SKM-1 (cell line): ENCODE results near the gene RANBP3.

ENCODE experiments used
- DNase-seq: peaks from one replicate; lab custom pipeline; 2025; ENCODE audit not compliant: unreplicated experiment; lab: John Stamatoyannopoulos, UW

RANBP3 gene

DNA sequence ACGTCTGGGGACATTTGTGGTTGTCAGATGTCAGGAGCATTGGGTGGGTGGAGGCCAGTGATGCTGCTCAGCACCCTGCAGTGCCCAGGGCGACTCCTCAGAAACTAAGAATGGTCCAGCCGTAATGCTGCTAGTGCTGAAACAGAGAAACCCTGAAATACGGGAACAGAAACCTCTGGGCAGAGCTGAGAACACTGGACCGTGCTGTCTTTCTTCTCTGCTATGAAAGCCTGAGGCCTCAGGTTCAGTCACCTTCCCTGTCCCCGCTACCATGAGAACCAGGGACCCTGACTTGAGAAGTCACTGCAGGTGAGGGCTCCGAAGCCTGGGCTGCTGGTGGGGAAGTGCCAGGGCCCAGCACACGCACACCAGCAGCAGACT, 50.5 kb downstream of the RANBP3 start:
- DNase-seq: no peak

GRCh38 chr19:5926641-5927440, 51.1 kb downstream of the RANBP3 start:
- no peak for DNase-seq

GRCh38 chr19:5925830-5926427, 52.0 kb downstream of the RANBP3 start:
- no peak for DNase-seq

DNA sequence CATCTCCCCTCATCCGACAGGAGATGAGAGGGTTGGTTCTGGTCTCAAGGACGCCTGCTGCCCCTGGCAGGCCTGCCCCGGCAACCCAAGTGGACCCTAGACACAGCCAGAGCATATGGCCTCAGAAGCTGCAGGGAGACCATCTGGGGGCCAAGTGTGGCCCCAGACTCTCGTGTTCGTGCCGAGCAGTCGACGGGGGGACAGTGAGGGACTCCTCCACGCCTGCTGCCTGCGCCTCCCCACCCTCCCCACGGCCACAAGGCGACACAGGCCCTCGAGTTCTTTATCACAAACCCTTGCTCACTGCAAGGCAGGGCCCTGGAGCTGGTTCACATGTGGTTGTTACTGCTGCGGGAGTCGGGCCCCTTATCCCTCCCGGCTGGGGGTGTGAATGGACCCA, 54.6 kb downstream of the RANBP3 start:
- no peak for DNase-seq

GRCh38 chr19:5922161-5922545, 55.8 kb downstream of the RANBP3 start:
- DNase-seq: no peak

DNA sequence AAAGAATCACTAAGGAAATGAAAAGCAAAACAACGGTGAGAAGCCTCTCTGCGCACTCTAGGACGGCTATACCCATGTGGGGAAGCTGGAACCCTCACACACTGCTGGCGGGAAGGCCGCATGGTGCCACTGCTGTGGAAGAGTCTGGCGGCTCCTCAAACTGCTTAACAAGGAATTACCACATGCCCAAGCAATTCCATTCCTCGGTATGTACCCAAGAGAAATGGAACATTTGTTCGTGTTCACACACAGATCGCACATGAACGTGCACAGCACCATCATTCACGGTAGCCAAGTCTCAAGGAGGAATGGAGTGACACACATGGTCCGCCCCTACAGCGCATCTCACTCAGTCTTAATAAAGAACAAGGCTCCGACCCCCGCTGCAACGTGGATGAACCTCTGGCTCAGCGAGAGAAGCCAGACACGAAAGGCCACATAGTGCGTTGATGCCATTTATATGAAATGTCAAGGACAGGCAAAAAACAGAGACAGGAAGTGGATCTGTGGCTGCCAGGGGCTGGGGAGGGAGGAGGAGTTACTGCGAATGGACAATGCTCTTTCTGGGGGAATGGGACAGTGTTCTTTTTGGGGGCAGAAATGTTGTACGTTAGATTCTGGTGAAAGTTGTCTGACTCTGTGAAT, 56.3 kb downstream of the RANBP3 start:
- DNase-seq: no peak

GRCh38 chr19:5918463-5919079, 59.4 kb downstream of the RANBP3 start:
- DNase-seq: no peak

DNA sequence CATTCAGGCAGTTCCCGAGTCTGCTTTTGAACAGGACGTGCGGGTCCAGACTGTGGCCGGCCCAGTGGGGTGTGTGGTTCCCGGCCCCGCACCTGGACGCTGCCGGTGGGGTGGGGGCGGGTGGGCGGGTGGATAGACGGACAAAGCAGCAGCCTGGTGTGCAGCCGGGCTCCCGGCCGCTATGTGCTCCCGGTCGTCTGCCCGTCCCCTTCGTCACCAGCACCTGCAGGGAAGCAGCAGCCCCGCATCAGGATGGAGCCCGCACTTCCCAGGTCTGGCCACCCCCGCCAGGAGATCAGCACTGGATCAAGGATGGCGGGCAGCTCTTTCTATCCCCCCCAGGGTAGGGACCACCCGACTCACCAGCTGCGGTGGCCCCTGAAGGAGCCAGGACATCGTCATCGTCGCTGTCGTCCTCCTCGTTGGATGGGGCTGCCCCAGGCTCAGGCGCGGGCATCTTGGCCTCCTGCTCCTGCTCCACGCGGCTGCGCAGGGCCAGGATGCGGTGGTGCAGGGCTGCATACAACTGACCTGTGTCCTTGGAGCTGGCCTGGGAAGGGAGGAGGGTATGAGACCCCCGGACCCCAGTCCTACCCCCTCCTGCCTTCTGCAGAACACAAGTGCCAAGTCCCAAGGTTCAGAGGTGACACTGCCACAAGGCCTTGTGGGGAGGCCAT, 60.4 kb downstream of the RANBP3 start:
- no peak for DNase-seq

GRCh38 chr19:5916181-5916708, 61.7 kb downstream of the RANBP3 start:
- DNase-seq: no peak

- no peak for DNase-seq
These were observed 62.2 kb downstream of the RANBP3 start for GRCh38 chr19:5915782-5916165.

DNA sequence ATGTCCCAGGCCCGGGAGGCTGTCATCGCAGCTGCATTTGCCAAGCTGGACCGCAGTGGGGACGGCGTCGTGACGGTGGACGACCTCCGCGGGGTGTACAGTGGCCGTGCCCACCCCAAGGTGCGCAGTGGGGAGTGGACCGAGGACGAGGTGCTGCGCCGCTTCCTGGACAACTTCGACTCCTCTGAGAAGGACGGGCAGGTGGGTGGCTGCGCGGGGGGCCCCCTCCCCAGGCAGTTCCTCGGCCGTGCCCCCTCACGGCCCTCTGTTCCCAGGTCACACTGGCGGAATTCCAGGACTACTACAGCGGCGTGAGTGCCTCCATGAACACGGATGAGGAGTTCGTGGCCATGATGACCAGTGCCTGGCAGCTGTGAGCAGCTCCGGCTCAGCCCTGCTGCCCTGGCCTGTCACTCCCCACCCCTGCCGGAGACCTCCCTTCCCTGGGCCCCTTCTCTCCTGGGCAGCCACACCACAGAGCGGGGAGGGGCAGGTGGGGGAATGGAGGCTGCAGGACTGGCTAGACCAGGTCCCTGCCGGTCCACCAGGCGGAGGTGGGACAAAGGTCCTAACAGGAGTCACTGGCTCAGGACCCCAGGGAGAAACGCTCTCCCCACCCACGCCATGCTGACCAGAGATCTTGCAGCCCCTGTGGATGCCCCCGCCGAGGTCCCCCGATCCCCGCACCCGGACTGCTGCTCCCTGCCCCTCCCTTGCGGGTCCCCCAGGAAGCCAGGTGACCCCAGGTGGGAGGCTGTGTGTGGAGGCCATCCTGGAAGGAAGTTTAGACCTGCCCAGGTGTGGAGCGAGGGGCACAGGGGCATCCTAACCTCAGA, 62.8 kb downstream of the RANBP3 start:
- DNase-seq: no peak

- DNase-seq: no peak
These were observed 63.6 kb downstream of the RANBP3 start for GRCh38 chr19:5914358-5914774.

DNA sequence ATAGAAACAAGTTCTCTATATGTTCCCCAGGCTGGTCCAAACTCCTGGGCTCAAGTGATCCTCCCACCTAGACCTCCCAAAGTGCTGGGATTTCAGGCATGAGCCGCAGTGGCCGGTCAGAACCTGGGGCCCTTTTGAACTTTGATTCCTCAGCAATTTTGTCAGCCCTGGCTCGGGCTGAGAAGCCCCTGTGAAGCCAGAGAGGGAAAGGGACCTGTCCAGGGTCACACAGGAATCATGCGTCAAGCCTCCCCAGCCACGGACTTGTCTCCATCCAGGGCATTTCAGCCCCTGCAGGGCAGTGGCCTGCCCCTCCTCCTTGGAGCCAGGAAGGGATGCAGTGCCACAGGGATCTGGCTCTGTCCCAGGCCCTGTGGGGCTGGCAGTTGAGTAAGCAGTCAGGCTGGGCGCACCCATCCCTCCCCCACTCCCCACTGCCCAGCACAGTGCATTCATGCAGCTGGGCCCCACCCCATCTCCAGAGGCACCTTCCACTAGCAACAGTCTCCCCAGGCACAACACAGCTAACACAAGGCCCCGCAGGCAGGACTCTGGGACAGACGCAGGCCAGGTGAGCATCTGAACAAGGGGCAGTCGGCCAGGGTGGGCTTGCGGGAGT, 64.1 kb downstream of the RANBP3 start, which contains the start of gene CAPS:
Gene CAPS, plus strand, starts transcription at position 516 of the 619 bp plus-strand sequence. CDS start 153 bp downstream, outside the sequence.
- DNase-seq: no peak

GRCh38 chr19:5911366-5911765, 66.6 kb downstream of the RANBP3 start:
- no peak for DNase-seq

- DNase-seq: no peak
These were observed 67.4 kb downstream of the RANBP3 start for GRCh38 chr19:5910638-5910907.

- no peak for DNase-seq
These were observed 69.0 kb downstream of the RANBP3 start for GRCh38 chr19:5908773-5909442.

DNA sequence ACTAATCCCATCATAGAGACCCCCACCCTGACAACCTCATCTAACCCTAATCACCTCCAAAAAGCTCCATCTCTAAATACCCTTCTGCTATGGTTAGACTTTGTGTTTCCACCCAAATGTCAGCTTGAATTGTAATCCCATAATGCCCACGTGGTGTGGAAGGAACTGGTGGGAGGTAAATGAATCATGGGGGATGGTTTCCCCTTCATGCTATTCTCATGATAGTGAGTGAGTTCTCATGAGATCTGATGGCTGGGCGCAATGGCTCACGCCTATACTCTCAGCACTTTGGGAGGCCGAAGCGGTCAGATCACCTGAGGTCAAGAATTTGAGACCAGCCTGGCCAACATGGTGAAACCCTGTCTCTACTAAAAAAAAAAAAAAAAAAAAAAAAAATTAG, 70.7 kb downstream of the RANBP3 start:
- DNase-seq: no peak

- DNase-seq: no peak
These were observed 72.7 kb downstream of the RANBP3 start for GRCh38 chr19:5905114-5905778.
